HUES64 (cell line): ENCODE results near the gene CSK.
"Not testable (repeated sequence)": the region's sequence is repeated elsewhere in the genome, so short reads cannot be mapped to it uniquely, and the experiment has no call there.

Experiments
- H3K27ac ChIP-seq: 2 replicates; pipeline ENCODE4 v1.7.0; 2013; ENCODE audit warnings: low read depth, low read length, inconsistent platforms
- H3K27me3 ChIP-seq: 2 replicates; pipeline ENCODE4 v1.6.1; 2013; ENCODE audit warnings: mild to moderate bottlenecking, low read length; ENCODE audit not compliant: insufficient read depth
- H3K36me3 ChIP-seq: 2 replicates; pipeline ENCODE4 v1.6.1; 2013; ENCODE audit warnings: mild to moderate bottlenecking, low read length; ENCODE audit not compliant: insufficient read depth
- H3K4me1 ChIP-seq: 2 replicates; pipeline ENCODE4 v1.6.1; 2013; ENCODE audit warnings: mild to moderate bottlenecking, low read length, moderate library complexity; ENCODE audit not compliant: insufficient read depth
- H3K4me3 ChIP-seq: 2 replicates; pipeline ENCODE4 v1.5.1; 2013; ENCODE audit warnings: mild to moderate bottlenecking, low read length, moderate library complexity
- H3K9ac ChIP-seq: 2 replicates; pipeline ENCODE4 v1.6.1; 2013; ENCODE audit warnings: mild to moderate bottlenecking, low read depth, low read length
- H3K9me3 ChIP-seq: 2 replicates; pipeline ENCODE4 v1.6.1; 2013; ENCODE audit warnings: low read depth, low read length; ENCODE audit not compliant: insufficient read depth
- WGBS: fragments of 150-250, 120-280 bp; methylation state at CpG from one replicate; pipeline ENCODE4 v1.1.7; 2013; ENCODE audit warnings: missing lambda C conversion rate; 5-methylcytosine and 5-hydroxymethylcytosine counted together

Gene CSK

GRCh38 chr15:74782259-74783071 is 585 bp downstream of the CSK start:
- Histone ChIP-seq H3K36me3 (no peaks in the 10 kb centered on the region), H3K9me3 (no peaks in the 10 kb centered on the region), H3K4me1 (peaks cover 23% of the 10 kb centered on the region; the same call in 1 of the 2 replicates), H3K9ac (peak overlapping the region; percentile 75), H3K27ac (no peak overlapping the region; the same call in 1 of the 2 replicates), H3K4me3 (peak overlapping the region; percentile 82), H3K27me3 (peaks cover 22% of the 10 kb centered on the region)
- WGBS, result under 1% methylated on average over 60 of the region's 72 CpGs

DNA sequence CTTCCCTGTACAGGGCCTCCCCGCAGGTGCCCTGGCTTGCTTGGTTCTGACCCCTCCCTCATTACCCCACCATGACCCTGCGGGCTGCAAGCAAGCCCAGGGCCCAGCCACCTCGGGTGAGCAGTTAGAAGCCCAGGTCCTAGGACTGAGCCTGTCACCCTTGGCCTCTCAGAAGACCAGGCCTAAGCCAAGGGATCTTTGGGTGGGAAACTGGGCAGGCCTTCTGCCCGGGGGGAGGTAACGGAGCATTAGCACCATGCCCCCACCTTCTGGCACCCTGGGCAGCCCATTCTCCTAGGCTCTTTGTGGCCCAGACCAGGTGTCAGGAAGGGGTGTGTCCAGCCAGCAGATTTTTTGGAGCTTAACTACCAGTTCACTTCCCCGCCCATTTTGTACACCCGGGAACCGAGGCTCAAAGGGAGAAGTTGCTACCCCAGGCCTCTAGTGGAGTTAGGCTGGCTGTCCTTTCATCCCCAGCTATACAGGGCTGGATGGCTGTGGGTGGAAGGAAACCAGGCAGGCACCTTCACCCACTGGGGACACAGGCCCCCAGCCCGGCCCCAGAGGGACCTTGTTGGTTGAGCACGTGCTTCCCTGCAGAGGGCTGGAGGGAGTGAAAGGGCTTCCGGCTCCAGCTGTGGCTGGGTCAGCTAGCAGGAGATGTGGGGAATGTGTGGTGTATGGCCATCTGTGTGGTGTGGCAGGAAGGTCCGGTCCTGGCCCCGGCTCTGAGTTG is 1.4 kb downstream of the CSK start:
- Histone ChIP-seq H3K27me3 (peaks cover 22% of the 10 kb centered on the region), H3K4me1 (peaks cover 24% of the 10 kb centered on the region), H3K36me3 (no peaks in the 10 kb centered on the region), H3K4me3 (peak overlapping the region; percentile 82), H3K9ac (peak overlapping the region; percentile 55; the same call in 1 of the 2 replicates), H3K27ac (no peak overlapping the region), H3K9me3 (no peaks in the 10 kb centered on the region)
- WGBS, result 41% methylated on average over 13 of the region's 13 CpGs

DNA sequence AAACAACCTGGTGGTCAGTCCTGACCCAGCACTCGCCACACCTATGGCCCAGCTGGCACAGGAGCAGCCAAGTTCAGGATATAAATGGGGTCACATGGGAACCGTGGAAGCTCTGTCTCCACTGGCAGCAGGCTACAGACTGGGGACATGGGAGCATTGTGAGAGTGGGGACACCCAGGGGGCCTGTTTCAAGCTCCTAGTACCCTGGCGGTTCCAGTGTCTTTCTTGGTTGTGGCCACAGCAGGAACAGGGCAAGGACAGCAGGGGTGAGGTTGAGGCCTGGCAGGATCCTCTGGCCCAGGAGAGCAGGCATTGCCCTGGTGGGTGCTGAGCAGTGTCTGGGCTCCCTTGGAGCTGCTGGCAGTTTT is 1.9 kb downstream of the CSK start:
- Histone ChIP-seq H3K4me1 (peaks cover 30% of the 10 kb centered on the region), H3K27ac (no peak overlapping the region), H3K27me3 (peaks cover 22% of the 10 kb centered on the region), H3K9me3 (no peaks in the 10 kb centered on the region), H3K36me3 (no peaks in the 10 kb centered on the region), H3K4me3 (peak overlapping the region; percentile 82; the same call in 1 of the 2 replicates), H3K9ac (no peak overlapping the region)
- 87% methylated on average over 3 of the region's 3 CpGs for WGBS

- no peak overlapping the region for H3K4me3 ChIP-seq
- 85% methylated on average over 8 of the region's 8 CpGs for WGBS
Measured at GRCh38 chr15:74784426-74785193, 2.7 kb downstream of the CSK start.

DNA sequence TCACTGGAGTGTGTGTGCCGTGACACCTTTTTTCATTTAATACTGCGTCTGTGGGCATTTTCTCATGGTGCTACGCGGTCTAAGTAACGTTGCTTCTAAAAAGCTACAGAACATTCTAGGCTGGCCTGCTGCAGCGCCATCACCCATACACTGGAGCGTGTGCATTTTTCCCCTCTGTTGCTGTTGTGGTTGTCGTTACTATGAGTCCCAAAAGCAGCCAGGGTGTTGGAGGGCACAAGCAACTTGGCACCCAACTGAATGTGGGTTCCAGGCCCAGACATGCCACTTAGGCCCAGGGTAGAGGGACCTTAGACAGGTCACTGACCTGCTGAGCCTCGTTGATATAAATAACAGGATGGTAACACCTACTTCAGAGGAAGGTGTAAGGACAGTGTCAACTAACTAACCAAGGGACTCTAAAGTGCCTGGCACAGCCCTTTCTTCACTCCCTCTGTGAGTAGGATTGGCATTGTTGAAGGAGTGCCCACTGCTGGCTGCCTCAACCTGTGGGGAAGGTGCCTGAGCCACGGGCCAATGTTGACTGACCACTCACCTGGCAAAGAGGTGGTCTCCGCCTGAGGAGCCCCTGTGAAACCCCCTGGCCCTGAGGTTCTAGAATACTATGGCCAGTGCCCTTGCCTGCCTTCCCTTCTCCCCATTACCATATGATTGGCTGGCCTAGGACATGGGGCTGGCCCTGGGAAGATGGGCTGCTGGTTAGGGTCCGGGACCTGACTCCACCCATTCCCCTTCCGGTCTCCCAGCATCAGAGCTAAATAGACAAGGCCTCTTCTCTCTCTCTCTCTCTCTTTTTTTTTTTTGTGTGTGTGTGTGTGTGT is 3.5 kb downstream of the CSK start:
- H3K4me3 ChIP-seq, result no peak overlapping the region
- H3K27me3 ChIP-seq, result peaks cover 16% of the 10 kb centered on the region
- WGBS, result 92% methylated on average over 12 of the region's 13 CpGs
- no peaks in the 10 kb centered on the region for H3K36me3 ChIP-seq
- no peaks in the 10 kb centered on the region for H3K9me3 ChIP-seq
- peaks cover 38% of the 10 kb centered on the region for H3K4me1 ChIP-seq
- H3K9ac ChIP-seq, result no peak overlapping the region
- H3K27ac ChIP-seq, result no peak overlapping the region

More at GRCh38 chr15:74784426-74785193, 2.7 kb downstream of the CSK start:
- Histone ChIP-seq H3K27me3 (peaks cover 22% of the 10 kb centered on the region), H3K9ac (no peak overlapping the region), H3K27ac (no peak overlapping the region), H3K36me3 (no peaks in the 10 kb centered on the region), H3K4me1 (peaks cover 38% of the 10 kb centered on the region), H3K9me3 (no peaks in the 10 kb centered on the region)

- not testable (repeated sequence) for H3K9me3 ChIP-seq, H3K9ac ChIP-seq, H3K36me3 ChIP-seq, H3K27me3 ChIP-seq, H3K27ac ChIP-seq, H3K4me3 ChIP-seq
- H3K4me1 ChIP-seq, result peaks cover 31% of the 10 kb centered on the region
- WGBS, result 95% methylated on average over 12 of the region's 12 CpGs
Measured at GRCh38 chr15:74786081-74786480, 4.2 kb downstream of the CSK start.

DNA sequence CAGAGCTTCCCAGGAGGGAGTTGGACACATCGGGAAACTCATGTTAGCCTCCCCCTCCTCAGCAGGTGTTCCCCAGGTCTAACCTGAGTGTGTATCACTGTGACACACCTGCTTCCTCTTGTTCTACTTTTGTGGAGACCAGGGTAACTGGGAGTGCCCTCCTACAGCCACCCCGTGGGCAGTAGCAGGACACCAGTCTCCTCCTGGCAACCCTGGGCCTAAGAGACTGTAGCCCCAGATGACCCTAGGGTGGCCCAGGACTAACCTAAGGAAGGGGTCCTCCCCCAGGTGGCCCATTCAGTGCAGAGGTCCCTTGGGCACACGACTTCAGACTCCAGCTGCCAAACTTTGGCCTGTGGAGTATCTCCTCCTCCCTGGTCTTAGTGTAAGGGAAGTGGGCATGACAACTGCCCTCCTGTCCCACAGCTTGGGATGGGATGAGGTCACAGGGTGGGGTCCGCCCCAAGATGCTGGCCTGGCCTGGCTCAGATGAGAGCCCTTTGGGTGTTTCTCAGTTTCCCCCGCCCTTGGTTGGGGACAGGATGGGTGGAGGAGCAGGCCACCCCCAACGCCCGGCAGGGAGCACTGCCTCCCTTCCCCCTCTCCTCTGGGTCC is 4.8 kb downstream of the CSK start:
- Histone ChIP-seq H3K36me3 (no peaks in the 10 kb centered on the region), H3K9ac (no peak overlapping the region), H3K9me3 (no peaks in the 10 kb centered on the region), H3K4me1 (peaks cover 26% of the 10 kb centered on the region), H3K4me3 (no peak overlapping the region), H3K27ac (no peak overlapping the region), H3K27me3 (peaks cover 4% of the 10 kb centered on the region)
- 85% methylated on average over 4 of the region's 7 CpGs for WGBS

GRCh38 chr15:74787251-74788041 is 5.6 kb downstream of the CSK start:
- Histone ChIP-seq H3K36me3 (no peaks in the 10 kb centered on the region), H3K27ac (no peak overlapping the region), H3K9me3 (no peaks in the 10 kb centered on the region), H3K27me3 (peaks cover 4% of the 10 kb centered on the region; the same call in 1 of the 2 replicates), H3K4me1 (peaks cover 26% of the 10 kb centered on the region), H3K4me3 (no peak overlapping the region), H3K9ac (no peak overlapping the region)
- 48% methylated on average over 13 of the region's 13 CpGs for WGBS

DNA sequence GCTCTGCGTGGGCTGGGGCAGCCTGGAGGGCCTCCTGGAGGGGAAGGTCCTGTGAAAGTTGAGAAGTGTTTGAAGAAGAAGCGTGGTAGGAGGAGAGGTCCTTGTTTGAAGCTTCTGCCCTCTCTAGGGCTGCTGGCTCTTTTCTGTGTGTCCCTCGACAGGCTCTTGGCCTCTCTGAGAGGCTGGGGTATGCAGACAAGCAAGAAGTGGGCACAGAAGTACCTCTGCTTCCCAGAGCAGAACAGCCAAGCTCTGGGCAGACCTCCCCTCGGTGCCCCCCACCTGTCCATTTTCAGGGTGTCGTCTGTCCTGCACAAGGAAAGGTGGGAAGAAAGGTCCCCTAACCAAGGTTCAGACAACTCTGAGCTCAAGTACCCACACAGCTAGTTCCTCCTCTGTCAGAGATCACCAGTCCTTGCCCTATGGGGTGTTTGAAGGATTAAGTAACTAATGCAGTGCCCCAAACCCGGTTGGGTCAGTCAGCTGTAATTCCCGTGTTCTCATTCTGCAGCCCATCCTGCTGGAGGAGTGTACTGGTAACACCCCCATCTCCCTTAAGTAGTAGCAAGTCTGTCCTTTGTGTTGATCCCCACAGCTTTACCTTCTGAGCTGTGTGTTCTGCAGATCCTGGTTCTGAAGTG is 6.3 kb downstream of the CSK start:
- H3K4me1 ChIP-seq, result peaks cover 25% of the 10 kb centered on the region
- 45% methylated on average over 7 of the region's 7 CpGs for WGBS
- H3K27ac ChIP-seq, result no peak overlapping the region
- H3K9ac ChIP-seq, result no peak overlapping the region
- no peak overlapping the region for H3K4me3 ChIP-seq
- no peaks in the 10 kb centered on the region for H3K36me3 ChIP-seq
- no peaks in the 10 kb centered on the region for H3K9me3 ChIP-seq
- H3K27me3 ChIP-seq, result no peaks in the 10 kb centered on the region; the same call in 1 of the 2 replicates
